D341Med (cell line): ENCODE measurements around the gene TST.

Experiments used
- DNase-seq: peaks from one replicate; pipeline ENCODE4 v3.0.0; 2012; ENCODE audit warnings: low spot score

The TST gene

GRCh38 chr22:37053310-37054055 is 34.2 kb upstream of the TST start:
- DNase-seq: no peak

DNA sequence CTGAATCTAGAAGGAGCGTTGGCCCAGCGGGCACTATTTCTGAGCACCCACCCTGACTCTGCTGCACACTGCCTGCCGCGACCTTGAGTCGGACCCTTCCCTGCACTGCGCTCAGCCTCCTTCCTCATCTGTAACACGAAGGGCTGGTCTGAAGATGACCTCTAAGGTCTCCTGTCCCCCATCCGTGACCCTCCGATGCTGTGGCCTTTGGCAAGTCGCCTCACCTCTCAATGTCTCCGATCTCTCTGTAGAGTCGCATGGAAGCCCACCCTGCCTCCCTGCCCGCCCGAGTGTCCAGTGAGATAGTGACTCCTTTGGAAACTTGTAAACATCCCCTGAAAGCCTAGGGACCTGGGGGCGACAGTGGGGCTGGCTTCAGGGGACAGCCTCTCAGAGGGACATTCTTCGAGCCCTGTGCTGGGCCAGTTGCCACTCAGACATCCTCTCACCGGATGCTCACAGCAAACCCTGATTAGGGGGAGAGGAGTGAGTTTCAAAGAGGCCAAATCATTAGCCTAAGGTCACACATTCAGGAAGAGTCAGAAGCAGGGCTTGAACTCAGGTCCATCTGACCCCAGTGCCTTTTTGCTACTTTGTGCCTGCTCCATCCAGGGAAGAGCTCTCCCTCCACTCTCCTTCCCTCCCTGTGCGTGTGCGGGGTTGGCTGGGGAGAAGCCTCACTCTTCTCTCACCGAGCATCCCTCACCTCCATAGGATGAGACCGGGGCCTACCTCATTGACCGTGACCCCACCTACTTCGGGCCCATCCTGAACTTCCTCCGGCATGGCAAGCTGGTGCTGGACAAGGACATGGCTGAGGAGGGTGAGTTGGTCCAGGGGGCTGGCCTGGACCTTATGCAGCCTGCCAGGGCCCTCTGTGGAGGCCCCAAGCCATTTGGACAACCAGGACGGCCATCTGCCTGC is 33.4 kb upstream of the TST start:
- no peak for DNase-seq

DNA sequence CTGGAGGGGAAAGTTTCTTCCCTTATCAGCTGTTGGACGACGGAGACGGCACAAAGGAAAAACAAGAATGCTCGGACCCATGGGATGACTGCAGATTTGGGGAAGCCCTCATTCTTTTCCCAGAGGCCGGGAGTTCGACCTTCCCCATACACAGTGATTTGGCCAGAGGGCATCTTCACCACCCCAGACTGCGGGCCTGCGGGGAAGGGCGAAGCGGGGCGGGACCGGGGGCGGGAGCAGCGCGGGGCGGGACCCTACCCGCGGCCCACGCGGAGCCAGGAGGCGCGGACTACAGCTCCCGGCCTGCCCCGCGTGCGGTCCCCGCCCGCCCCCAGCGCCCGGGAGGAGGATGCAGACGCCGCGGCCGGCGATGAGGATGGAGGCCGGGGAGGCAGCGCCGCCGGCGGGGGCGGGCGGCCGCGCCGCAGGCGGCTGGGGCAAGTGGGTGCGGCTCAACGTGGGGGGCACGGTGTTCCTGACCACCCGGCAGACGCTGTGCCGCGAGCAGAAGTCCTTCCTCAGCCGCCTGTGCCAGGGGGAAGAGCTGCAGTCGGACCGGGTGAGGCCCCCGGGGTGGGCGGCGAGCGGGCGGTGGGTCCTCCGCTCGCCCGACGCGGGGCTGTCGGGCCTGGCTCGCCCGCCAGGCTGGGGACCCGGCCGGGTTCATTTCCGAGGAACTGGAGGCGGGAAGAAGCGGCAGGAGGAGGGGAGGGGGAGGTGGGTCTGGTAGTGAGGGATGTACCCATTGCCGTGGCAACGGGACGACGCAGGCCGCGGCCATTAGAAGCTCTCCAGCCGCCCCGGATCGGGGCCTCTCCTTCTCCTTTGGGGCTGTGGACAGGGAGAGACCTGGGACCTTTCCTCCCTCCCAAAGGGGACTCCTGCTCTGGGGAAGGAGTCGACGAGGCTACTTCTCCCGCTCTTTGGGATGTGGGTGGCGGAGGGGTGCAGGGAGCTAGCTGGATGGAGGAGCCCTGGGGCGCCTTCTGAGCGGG is 32.4 kb upstream of the TST start, which contains the start of gene KCTD17:
Gene KCTD17, plus strand, starts transcription at position 352 of the 995 bp plus-strand sequence. Its CDS starts 19 bp downstream, at position 371.
- peak; percentile 93 for DNase-seq

GRCh38 chr22:37050913-37051312 is 31.7 kb upstream of the TST start:
- DNase-seq: no peak

GRCh38 chr22:37049224-37049623 is 30.0 kb upstream of the TST start:
- DNase-seq: no peak

- no peak for DNase-seq
Measured at GRCh38 chr22:37048133-37048532, 28.9 kb upstream of the TST start.

DNA sequence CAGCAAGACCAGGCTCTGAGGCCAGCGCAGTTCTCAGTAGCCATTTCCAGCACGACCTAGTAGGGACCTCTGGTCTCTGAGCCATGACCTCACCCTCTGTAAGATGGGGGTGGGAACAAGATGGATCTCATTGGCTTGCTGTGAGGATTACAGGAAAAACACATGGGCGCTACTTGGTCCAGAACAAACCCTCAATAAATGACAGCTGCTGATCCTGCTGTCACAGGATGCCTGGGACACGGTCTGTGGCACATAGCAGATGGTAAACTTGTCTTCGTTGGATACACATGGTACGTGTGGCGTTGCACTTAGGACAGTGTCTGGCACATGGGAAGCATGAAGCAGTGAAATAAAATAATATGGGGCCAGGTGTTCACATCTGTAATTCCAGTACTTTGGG is 27.8 kb upstream of the TST start:
- no peak for DNase-seq

DNA sequence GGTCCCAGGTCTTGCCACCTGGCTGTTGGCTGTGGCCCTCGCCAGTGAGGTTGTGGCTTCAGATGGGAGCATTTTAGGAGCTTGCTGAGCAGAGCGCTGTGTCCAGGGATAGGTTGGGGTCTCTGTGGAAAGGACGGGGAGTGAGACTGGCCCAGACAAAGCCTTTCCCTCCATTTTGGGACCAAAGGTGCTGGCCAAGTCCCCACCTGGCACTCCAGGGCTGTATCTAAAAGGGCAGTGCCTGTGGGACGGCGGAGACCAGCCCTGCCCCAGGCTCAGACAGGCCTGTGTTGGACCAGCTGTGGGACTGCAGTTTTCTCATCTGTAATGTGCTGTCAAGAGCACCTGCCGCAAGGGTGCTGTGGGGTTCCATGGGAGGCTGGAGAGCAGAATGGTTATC is 27.3 kb upstream of the TST start:
- DNase-seq: no peak

GRCh38 chr22:37045958-37046357 is 26.7 kb upstream of the TST start:
- no peak for DNase-seq

DNA sequence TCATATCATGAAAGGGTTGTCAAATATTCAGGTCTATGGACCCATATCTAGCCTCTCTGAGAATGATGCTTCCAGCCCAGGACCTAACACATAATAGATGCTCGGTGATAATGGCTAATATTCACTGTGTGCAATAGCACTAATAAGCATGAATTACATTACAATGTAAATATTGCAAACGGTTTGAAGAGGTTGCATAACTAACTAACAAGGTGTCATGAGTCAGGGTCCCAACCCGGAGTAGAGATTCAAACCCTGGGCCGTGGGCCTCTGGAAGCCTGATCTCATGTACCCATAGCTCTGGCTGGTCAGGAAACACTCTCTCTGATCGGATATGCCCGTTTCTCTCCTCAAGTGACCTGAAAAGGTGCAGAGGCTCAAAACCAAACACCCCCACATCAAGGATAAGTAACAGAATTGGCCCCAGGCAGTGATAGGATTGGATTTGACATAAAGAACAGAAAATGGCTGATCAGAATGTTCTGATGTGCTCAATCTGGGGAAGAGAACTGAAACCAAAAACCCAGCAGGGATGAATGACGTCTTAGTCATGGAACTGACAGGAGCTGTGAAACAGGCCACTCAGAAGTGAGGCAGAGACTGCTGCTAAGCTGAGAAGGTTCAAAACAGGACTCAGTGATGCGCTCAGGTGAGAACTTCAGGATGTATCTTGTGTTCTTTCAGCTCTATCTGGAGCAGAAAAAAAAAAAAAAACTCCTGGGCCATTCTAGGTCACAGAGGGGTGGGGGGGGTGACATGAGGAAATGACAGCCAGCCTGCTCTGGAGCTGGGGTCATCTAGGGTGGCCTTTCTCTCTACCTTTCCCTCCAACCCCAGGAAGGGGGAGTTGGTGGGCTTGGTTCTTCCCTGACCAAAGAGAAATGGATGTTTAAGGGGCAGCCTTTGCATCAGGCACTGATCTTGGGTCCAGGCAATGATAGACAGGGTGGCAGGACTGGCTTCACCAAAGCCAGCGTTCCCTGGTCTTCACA is 25.7 kb upstream of the TST start:
- DNase-seq: no peak

DNA sequence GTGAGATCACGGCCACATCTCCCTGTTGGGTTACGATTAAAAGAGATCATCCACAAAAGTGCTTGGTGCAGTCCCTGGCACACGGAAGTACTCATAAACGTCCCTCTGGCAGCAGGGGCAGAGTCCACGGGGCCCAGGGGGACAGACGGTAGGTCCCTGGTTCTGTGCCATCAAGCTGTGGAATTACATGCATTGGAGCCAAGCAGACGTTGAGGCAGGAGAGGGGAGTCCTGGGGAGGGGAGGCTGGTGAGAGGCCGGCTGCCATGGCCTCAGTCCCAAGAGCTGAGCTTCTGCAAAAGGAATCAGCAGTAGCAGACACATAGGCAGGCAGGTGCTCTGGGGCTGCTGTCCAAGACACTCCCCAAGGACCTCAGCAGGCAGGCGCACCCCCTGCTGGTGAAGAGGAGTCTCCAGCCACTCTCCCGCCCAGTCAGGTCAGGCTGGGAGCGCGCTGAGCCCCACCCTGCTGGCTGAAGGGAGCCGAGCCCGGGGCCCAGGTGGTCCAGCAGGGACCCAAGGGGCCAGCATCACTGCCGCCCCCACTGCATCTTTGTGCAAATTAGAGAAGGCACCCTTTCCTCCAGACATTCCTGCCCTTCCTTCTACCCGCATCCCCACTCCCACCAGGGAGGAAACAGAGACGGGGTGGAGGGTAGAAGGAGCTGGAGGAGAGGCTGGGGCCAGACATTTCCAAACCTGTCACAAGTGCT is 24.7 kb upstream of the TST start:
- peak; percentile 85 for DNase-seq

DNA sequence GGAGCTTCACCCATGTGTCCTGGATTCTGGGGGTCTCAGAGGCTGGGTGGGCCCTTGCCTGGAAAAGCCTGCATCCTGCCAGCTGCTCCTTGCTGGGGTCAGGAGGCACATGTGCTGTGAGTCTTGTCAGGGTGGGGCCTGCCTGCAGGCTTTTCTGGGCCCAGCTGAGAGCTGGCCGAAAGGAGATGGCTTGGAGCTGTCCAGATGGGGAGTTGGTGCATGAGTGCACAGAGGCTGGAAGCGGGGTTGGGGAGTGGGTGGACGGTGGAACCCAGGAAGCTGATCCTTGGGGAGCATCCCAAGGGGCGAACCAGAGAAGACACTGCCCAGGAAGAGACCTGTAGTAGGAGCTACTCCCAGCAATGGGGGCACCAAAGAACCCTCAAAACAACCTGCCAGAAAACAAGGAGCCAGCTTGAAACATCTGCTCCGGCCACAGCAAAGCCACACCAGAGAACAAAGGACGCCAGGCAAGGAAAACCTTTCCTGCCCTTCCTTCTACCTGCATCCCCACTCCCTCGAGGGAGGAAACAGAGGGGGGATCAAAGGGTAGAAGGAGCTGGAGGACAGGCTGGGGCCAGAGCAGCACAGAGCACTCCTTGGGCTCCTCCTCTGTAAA is 24.1 kb upstream of the TST start:
- DNase-seq: no peak

DNA sequence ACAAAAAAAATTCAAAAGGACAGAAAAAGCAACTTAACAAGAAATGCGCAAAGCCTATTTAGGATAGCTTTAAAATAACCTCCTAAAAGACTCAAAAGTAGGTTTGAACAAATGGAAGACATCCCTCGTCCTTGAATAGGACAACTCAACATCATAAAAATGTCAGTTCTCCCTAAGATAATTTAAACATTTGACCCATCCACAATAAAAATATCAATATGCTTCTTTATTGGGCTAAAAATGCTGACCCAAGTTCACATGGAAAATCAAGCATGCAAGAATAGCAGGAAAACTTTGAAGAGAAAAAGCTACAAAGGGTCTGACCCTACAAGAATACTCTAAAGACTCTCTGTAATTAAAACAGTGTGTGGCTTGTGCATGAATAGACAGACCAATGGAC is 20.2 kb upstream of the TST start:
- no peak for DNase-seq

- no peak for DNase-seq
Measured at GRCh38 chr22:37037669-37038068, 18.4 kb upstream of the TST start.

GRCh38 chr22:37036655-37037377 is 17.6 kb upstream of the TST start:
- DNase-seq: no peak

DNA sequence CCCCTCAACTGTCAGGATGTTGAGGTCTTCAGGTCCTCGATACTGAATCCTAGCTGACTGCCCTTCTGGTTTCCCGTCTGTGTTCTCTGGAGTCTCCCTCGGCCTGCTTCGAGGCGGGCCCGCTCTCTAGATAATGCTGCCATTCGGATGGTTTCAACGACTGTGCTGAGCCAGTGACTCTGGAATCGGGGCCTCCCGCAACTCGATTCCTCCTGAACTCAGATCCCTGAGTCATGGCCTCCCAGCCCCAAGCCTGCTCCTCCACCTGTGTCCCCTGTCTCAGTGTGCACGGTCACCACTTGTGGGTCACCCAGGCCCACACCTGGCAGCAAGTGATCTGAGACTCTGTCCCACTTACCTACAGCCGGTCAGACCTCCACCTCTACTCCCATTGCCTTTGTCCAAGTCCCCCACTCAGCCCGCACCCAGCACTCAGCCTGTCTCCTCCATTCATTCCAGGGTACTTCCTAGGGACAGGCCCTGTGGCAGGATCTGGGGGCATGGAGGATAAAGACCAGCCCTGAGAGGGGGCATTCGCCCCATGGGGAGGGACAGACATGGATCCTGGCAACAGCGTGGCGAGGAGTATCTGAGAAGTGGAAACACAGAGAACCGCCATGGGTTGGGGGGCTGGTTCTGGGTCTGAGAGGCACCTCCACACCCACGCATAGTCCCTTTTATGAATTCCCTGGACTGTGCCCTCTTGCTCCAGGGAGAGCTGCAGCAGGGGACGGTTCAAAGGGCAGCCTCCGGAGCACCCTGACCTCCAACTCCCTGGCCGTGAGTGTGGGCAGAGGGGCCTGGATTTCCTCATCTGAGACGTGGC is 14.6 kb upstream of the TST start:
- DNase-seq: no peak

GRCh38 chr22:37032535-37033460 is 13.6 kb upstream of the TST start:
- DNase-seq: no peak
